ENCODE measurements around the gene GXYLT2.

GXYLT2 gene

DNA sequence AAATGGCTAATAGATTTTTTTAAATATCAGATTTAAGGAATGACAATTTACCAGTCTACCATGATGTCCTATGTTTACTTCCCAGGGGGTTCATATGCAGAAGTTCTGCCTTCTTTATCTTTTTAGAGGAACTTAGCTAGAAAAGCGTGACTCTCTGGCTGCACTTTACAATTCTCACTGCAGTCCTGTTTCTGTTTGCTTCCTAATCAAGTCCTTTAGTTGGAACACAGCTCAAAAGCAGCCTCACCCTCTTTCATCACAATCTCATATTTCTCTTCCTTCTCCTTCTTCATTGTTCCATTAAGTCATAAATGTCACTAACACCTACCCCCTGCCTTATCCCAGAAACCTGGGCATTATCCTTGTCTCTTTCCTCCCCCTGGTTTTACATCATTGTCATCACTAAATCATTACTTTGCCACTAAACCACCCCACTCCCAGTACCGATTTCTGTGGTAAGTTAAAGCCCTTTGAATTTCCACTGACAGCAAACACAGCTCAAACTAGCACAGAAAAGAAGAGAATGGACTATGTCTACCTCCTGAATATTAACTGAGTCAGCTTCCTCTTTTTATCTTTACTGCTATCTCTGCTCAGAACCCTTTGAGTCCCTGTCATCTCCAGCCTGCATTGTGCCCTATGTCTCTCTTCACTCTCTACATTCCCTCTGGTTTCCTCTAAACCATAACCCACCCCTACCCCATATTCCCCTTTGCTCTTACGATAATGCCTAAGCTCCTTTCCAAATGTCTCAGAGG, 94.9 kb downstream of the GXYLT2 start:
- Histone ChIP-seq H3K9me3 (ENCODE audit: control insufficient read depth, low read depth, low read length) (no peaks in the 10 kb centered on the region), H3K4me3 (ENCODE audit: low read length) (no peak overlapping the region), H3K27me3 (ENCODE audit: control insufficient read depth, insufficient read depth, low read length) (no peaks in the 10 kb centered on the region), H3K4me1 (ENCODE audit: control insufficient read depth, low read depth, low read length) (no peaks in the 10 kb centered on the region), H3K9ac (ENCODE audit: low read length) (no peak overlapping the region), H3K36me3 (ENCODE audit: control insufficient read depth, low read depth, low read length) (no peaks in the 10 kb centered on the region), H3K27ac (ENCODE audit: low read length) (no peak overlapping the region)

DNA sequence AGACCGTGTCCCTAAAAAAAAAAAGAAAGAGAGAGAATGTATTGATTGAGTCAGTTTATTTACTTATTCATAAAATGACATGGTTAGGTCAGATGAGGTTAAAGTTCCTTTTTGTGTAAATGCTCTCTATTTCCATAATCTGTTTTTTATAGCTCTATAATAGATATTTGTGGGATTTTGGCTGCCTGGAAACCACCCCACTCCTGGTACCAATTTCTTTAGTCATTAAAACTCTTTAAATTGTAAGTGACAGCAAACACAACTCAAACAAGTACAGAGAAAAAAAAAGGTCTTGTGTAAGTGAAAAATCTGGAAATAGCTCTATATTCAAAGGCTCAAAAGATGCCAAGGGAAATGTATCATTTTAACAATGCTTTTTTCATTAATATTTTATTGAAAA, 97.7 kb downstream of the GXYLT2 start:
- Histone ChIP-seq H3K9ac (ENCODE audit: low read length) (no peak overlapping the region), H3K36me3 (ENCODE audit: control insufficient read depth, low read depth, low read length) (no peaks in the 10 kb centered on the region), H3K27me3 (ENCODE audit: control insufficient read depth, insufficient read depth, low read length) (no peaks in the 10 kb centered on the region), H3K4me3 (ENCODE audit: low read length) (no peak overlapping the region), H3K27ac (ENCODE audit: low read length) (no peak overlapping the region), H3K9me3 (ENCODE audit: control insufficient read depth, low read depth, low read length) (no peaks in the 10 kb centered on the region), H3K4me1 (ENCODE audit: control insufficient read depth, low read depth, low read length) (no peaks in the 10 kb centered on the region)

DNA sequence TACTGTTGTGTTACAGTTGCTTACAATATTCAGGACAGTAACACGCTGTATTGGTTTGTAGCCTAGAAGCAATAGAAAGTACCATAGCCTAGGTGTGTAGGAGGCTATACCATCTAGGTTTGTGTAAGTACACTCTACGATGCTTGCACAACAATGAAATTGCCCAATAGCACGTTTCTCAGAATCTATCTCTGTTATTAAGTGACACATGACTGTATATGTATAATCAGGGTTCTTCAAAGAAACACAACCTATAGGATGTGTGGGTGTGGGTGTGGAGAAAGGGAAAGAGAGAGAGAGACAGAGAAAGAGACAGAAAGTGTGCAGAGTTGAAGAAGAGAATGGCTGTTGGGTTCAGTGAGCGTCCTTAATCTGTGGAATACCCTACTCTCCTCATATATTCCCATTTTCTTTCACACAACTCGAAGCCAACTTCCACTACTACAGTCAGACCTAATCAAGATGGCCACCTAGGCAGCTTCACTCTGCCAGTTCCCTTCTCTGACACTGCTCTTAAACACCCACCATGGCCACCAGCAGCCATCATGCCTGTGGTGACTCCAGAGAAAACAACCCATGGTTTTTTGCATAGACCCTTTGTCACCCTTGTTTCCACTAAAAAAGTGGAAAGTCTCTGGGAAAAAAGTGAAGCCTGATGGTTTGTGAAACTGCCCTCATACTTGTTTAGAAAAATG, 103.0 kb downstream of the GXYLT2 start:
- Histone ChIP-seq H3K4me3 (ENCODE audit: low read length) (no peak overlapping the region), H3K9ac (ENCODE audit: low read length) (no peak overlapping the region), H3K4me1 (ENCODE audit: control insufficient read depth, low read depth, low read length) (no peaks in the 10 kb centered on the region), H3K36me3 (ENCODE audit: control insufficient read depth, low read depth, low read length) (no peaks in the 10 kb centered on the region), H3K27ac (ENCODE audit: low read length) (no peak overlapping the region), H3K27me3 (ENCODE audit: control insufficient read depth, insufficient read depth, low read length) (no peaks in the 10 kb centered on the region), H3K9me3 (ENCODE audit: control insufficient read depth, low read depth, low read length) (no peaks in the 10 kb centered on the region)

DNA sequence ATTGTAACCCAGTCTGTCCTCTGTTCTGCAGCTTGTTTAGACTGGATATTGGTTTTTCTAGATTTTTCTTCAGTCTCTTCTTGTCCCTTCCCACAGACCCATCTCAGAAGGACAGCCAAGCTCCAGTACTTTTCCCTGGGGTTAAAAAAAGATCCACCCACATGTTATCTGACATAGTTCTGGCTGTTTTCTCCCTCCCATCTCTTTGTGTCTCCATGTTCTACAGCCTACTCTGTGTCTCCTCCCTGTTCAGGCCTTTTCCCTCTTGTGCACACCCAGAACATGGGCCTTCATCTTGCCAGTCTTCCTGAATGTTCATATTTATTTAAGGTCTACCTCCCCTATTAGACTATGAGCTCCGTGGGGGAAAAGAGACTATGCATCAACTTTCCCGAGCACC, 103.7 kb downstream of the GXYLT2 start:
- no peak overlapping the region for H3K9ac ChIP-seq (ENCODE audit: low read length)
- no peaks in the 10 kb centered on the region for H3K27me3 ChIP-seq (ENCODE audit: control insufficient read depth, insufficient read depth, low read length)
- H3K4me3 ChIP-seq (ENCODE audit: low read length) = no peak overlapping the region
- H3K27ac ChIP-seq (ENCODE audit: low read length) = no peak overlapping the region
- no peaks in the 10 kb centered on the region for H3K36me3 ChIP-seq (ENCODE audit: control insufficient read depth, low read depth, low read length)
- H3K4me1 ChIP-seq (ENCODE audit: control insufficient read depth, low read depth, low read length) = no peaks in the 10 kb centered on the region
- no peaks in the 10 kb centered on the region for H3K9me3 ChIP-seq (ENCODE audit: control insufficient read depth, low read depth, low read length)

DNA sequence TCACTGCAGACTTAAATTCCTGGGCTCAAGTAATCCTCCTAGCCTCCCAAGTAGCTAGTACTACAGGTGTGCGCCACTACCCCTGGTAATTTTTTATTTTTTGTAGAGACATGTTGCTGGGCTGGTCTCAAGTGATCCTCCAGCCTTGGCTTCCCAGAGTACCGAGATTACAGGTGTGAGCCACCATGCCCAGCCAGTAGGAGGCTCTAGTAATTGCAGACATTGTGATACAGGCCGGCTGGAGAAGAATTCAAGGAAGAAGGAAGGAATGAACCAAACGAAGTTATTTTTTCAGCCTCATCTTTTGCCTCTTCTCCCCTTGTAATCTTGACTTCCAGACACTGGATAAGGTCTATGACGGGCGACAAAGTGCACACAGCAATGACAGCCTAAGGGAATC, 105.5 kb downstream of the GXYLT2 start:
- H3K36me3 ChIP-seq (ENCODE audit: control insufficient read depth, low read depth, low read length) = peaks cover 1% of the 10 kb centered on the region

DNA sequence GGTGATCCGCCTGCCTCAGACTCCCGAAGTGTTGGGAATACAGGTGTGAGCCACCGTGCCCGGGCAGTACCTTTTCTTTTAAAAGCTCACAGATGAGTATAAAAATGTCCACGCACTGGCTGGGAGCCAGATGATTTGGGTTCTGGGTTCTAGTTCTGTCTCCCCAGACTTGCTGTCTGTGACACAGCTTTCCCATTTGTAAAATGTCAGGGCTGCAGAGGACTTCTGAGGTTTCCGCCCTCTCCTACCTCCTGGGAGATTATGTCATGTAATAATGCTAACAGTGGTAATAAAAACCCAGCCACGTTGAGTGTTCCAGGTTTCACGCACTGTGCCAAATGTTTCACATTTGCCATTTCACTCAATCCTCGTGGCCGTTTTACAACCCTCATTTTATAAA, 107.5 kb downstream of the GXYLT2 start:
- H3K4me3 ChIP-seq (ENCODE audit: low read length) = no peak overlapping the region
- H3K9ac ChIP-seq (ENCODE audit: low read length) = no peak overlapping the region
- H3K27ac ChIP-seq (ENCODE audit: low read length) = no peak overlapping the region
- peaks cover 20% of the 10 kb centered on the region for H3K36me3 ChIP-seq (ENCODE audit: control insufficient read depth, low read depth, low read length)
- H3K4me1 ChIP-seq (ENCODE audit: control insufficient read depth, low read depth, low read length) = peaks cover 7% of the 10 kb centered on the region
- H3K9me3 ChIP-seq (ENCODE audit: control insufficient read depth, low read depth, low read length) = no peaks in the 10 kb centered on the region
- H3K27me3 ChIP-seq (ENCODE audit: control insufficient read depth, insufficient read depth, low read length) = no peaks in the 10 kb centered on the region

More for the DNA sequence above, 105.5 kb downstream of the GXYLT2 start:
- Histone ChIP-seq H3K9ac (ENCODE audit: low read length) (no peak overlapping the region), H3K4me3 (ENCODE audit: low read length) (no peak overlapping the region), H3K27me3 (ENCODE audit: control insufficient read depth, insufficient read depth, low read length) (no peaks in the 10 kb centered on the region), H3K27ac (ENCODE audit: low read length) (no peak overlapping the region), H3K4me1 (ENCODE audit: control insufficient read depth, low read depth, low read length) (no peaks in the 10 kb centered on the region), H3K9me3 (ENCODE audit: control insufficient read depth, low read depth, low read length) (no peaks in the 10 kb centered on the region)

DNA sequence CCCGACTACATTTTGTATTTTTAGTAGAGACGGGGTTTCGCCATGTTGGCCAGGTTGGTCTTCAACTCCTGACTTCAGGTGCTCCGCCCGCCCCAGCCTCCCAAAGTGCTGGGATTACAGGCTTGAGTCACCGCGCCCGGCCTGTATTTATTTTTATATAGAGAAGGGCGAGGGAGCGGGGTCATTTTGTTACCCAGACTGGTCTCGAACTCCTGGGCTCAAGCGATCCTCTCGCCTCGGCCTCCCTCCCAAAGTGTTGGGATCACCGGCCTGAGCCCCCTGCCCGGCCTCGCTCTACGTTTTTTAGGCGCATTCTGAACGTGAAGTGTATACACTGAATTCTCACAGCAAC, 108.3 kb downstream of the GXYLT2 start:
- Histone ChIP-seq H3K9ac (ENCODE audit: low read length) (peak overlapping the region; percentile 97), H3K4me1 (ENCODE audit: control insufficient read depth, low read depth, low read length) (peaks cover 7% of the 10 kb centered on the region), H3K27ac (ENCODE audit: low read length) (peak overlapping the region; percentile 21), H3K9me3 (ENCODE audit: control insufficient read depth, low read depth, low read length) (no peaks in the 10 kb centered on the region), H3K4me3 (ENCODE audit: low read length) (peak overlapping the region; percentile 98), H3K36me3 (ENCODE audit: control insufficient read depth, low read depth, low read length) (peaks cover 26% of the 10 kb centered on the region), H3K27me3 (ENCODE audit: control insufficient read depth, insufficient read depth, low read length) (no peaks in the 10 kb centered on the region)

DNA sequence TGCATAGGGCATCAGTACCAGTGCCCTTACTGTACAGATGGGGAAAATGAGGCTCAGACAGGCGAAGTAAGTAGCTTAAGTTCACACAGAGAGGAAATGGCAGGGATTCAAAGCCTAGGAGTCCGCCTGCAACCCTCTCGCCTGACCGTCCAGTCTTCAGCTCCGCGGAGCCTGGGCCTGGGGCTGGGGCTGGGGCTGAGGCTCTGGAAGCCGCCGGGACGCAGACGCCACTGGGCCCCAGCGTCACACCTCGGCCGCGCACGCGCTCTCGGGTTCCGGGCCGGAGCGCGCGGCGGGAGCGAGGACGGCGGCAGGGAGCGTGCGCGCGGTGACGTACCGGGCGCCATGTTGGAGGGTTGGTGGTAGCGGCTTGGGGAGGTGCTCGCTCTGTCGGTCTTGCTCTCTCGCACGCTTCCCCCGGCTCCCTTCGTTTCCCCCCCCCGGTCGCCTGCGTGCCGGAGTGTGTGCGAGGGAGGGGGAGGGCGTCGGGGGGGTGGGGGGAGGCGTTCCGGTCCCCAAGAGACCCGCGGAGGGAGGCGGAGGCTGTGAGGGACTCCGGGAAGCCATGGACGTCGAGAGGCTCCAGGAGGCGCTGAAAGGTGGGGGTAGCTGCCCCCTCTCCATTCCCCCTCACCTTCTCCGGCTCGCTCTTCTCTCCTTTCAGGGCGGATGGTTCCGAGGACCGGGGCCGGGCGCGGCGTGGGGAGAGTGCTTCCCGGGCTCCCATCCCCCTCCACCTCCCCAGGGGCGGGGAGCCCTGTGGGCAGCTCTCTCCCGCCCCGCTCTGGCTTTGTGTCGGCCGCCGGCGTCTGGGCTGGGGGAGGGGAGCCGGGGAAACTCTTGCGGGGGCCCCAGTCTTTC, 108.9 kb downstream of the GXYLT2 start, which contains the start of gene PPP4R2:
PPP4R2 (plus strand) TSS at position 339 of the 861 bp plus-strand sequence; CDS start at position 566, 227 bp downstream.
- Histone ChIP-seq H3K4me1 (ENCODE audit: control insufficient read depth, low read depth, low read length) (peaks cover 7% of the 10 kb centered on the region), H3K9me3 (ENCODE audit: control insufficient read depth, low read depth, low read length) (no peaks in the 10 kb centered on the region), H3K27me3 (ENCODE audit: control insufficient read depth, insufficient read depth, low read length) (no peaks in the 10 kb centered on the region), H3K27ac (ENCODE audit: low read length) (peak within 1 kb of the TSS; percentile 90), H3K9ac (ENCODE audit: low read length) (peak within 1 kb of the TSS; percentile 97), H3K4me3 (ENCODE audit: low read length) (peak within 1 kb of the TSS; percentile 98), H3K36me3 (ENCODE audit: control insufficient read depth, low read depth, low read length) (peaks cover 26% of the 10 kb centered on the region)

DNA sequence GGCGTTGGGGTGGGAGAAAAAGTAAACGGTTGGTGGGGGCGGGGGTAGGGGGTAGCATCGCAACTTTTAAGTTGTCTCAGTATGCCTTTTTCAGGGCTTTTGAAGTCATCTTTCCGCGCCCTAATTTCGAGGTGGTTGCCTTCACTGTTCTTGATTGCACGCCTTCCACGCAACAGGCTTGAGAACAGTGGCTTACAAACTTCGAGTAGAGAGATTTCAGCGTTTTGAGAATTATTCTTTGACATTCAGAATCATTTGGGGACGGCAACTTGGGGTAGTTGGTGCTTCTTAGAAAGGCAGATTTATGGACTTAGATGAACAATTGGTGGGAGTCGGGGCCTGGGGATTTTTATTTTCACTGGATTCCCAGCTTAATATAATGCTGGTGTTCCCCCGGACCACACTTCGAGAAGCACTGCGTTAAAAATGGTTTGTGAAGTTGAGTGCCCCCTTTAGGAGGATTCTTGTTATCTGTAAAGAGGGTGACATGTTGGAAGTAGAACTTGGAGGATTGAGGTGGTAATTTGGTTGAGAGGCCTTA, 109.6 kb downstream of the GXYLT2 start:
- peak overlapping the region; percentile 97 for H3K9ac ChIP-seq (ENCODE audit: low read length)
- H3K4me1 ChIP-seq (ENCODE audit: control insufficient read depth, low read depth, low read length) = peaks cover 7% of the 10 kb centered on the region
- H3K27me3 ChIP-seq (ENCODE audit: control insufficient read depth, insufficient read depth, low read length) = no peaks in the 10 kb centered on the region
- peak overlapping the region; percentile 98 for H3K4me3 ChIP-seq (ENCODE audit: low read length)
- H3K9me3 ChIP-seq (ENCODE audit: control insufficient read depth, low read depth, low read length) = no peaks in the 10 kb centered on the region
- peaks cover 32% of the 10 kb centered on the region for H3K36me3 ChIP-seq (ENCODE audit: control insufficient read depth, low read depth, low read length)
- peak overlapping the region; percentile 90 for H3K27ac ChIP-seq (ENCODE audit: low read length)

DNA sequence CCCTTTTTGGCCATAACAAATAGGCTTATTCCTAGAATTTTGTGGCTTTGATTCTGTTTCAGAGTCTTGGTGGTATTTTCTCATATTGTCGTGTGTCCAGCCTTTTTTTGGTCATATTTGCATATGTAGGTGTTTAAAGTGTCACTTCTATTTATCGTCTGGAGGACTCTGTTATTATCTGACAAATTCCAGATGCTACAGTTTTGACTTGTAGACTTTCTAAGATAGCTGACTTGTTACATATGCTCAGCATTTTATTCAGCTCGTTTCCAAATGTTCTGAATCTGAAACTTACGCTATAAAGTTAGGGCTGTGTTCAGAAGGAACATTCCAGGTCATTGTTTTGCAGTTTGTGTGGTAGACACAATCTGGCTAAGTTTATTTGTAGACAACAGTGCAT, 110.6 kb downstream of the GXYLT2 start:
- Histone ChIP-seq H3K9me3 (ENCODE audit: control insufficient read depth, low read depth, low read length) (no peaks in the 10 kb centered on the region), H3K36me3 (ENCODE audit: control insufficient read depth, low read depth, low read length) (peaks cover 32% of the 10 kb centered on the region), H3K27ac (ENCODE audit: low read length) (no peak overlapping the region), H3K9ac (ENCODE audit: low read length) (peak overlapping the region; percentile 97), H3K4me3 (ENCODE audit: low read length) (peak overlapping the region; percentile 98), H3K4me1 (ENCODE audit: control insufficient read depth, low read depth, low read length) (peaks cover 7% of the 10 kb centered on the region), H3K27me3 (ENCODE audit: control insufficient read depth, insufficient read depth, low read length) (no peaks in the 10 kb centered on the region)

DNA sequence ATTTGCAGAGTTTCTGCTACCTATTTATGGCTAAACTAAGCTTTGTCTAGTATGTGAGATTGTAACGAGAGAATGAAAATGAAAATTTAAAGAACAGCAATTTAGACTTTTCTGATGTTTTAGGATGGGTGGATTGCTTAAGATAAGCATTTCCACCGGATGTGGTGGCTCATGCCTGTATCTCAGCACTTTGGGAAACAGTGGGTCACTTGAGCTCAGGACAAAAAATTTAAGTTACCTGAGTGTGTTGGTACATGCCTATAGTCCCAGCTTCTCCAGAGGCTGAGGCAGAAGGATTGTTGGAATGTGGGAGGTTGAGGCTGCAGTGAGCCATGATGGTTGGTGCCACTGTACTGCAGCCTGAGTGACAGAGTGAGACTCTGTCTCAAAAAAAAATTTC, 112.1 kb downstream of the GXYLT2 start:
- no peak overlapping the region for H3K27ac ChIP-seq (ENCODE audit: low read length)
- H3K9ac ChIP-seq (ENCODE audit: low read length) = no peak overlapping the region
- peaks cover 32% of the 10 kb centered on the region for H3K36me3 ChIP-seq (ENCODE audit: control insufficient read depth, low read depth, low read length)
- H3K4me1 ChIP-seq (ENCODE audit: control insufficient read depth, low read depth, low read length) = peaks cover 7% of the 10 kb centered on the region
- no peaks in the 10 kb centered on the region for H3K27me3 ChIP-seq (ENCODE audit: control insufficient read depth, insufficient read depth, low read length)
- no peaks in the 10 kb centered on the region for H3K9me3 ChIP-seq (ENCODE audit: control insufficient read depth, low read depth, low read length)
- peak overlapping the region; percentile 11 for H3K4me3 ChIP-seq (ENCODE audit: low read length)
